IPS-18a (cell line): ENCODE results near the gene TNFRSF21.
"Not testable (repeated sequence)": the region's sequence is repeated elsewhere in the genome, so short reads cannot be mapped to it uniquely, and the experiment has no call there.

ENCODE experiments used
- H3K27ac ChIP-seq: one replicate; pipeline ENCODE4 v1.5.1; 2013; ENCODE audit warnings: low read length
- H3K27me3 ChIP-seq: one replicate; pipeline ENCODE4 v1.6.1; 2013; ENCODE audit warnings: mild to moderate bottlenecking, low read length; ENCODE audit not compliant: control insufficient read depth, insufficient read depth
- H3K36me3 ChIP-seq: one replicate; pipeline ENCODE4 v1.6.1; 2013; ENCODE audit warnings: low read depth, low read length; ENCODE audit not compliant: control insufficient read depth
- H3K4me1 ChIP-seq: one replicate; pipeline ENCODE4 v1.6.1; 2013; ENCODE audit warnings: low read depth, low read length; ENCODE audit not compliant: control insufficient read depth
- H3K4me3 ChIP-seq: one replicate; pipeline ENCODE4 v1.5.1; 2013; ENCODE audit warnings: low read length
- H3K9ac ChIP-seq: one replicate; pipeline ENCODE4 v1.6.1; 2013; ENCODE audit warnings: mild to moderate bottlenecking, low read length, moderate library complexity
- H3K9me3 ChIP-seq: one replicate; pipeline ENCODE4 v1.6.1; 2013; ENCODE audit warnings: low read depth, low read length; ENCODE audit not compliant: control insufficient read depth

The TNFRSF21 gene

DNA sequence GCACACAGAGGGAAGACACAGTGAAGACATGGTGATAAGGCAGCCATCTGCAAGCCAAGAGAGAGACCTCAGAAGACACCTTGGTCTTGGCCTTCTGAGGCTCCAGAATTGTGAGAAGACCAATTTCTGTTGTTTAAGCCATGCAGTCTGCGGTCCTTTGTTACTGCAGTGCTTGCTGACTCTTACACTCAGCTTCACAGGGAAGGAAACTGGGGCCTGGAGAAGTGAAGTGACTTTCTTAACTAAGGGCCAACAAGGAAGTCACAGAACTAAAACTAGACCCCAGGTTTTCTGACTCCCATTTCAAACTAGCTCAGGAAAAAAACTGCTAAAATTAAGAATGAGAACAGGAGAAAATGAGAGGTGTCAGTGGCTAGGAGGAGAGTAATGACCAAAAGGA, 74.3 kb downstream of the TNFRSF21 start:
- no peaks in the 10 kb centered on the region for H3K9me3 ChIP-seq
- H3K36me3 ChIP-seq, result peaks cover 8% of the 10 kb centered on the region
- no peaks in the 10 kb centered on the region for H3K27me3 ChIP-seq
- no peak overlapping the region for H3K9ac ChIP-seq
- H3K27ac ChIP-seq, result no peak overlapping the region
- peaks cover 10% of the 10 kb centered on the region for H3K4me1 ChIP-seq
- H3K4me3 ChIP-seq, result no peak overlapping the region

DNA sequence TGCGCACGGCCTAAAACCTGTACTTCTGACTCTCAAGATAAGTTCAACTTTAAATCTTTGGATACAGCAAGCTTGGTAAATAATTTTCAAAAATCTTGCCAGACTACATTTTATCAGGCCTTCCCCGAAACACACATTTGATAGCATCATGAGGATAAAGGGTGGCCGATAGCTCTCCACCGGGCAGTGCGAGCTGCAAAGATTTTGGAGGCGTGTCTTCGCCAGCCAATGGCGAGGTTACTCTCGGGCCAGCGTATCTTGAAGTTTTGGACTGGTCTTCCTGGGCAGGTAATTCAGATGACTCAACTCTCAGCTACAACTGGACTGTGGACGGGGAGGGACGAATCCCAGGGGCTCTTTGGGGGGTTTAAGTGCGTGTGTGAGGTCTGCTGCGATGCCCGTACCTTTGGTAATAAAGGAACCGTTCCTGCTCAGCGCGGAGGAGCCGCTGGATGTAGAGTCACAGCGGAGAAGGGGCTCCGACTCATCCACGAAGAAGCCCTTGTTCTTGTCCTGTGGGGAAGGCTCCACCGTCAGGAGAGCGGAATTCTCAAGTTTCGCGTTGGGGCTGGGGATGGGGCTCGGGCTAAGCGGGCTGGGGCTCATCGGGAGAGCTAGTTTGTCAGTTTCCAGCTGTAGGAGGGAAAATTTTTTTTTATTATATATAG, 75.3 kb downstream of the TNFRSF21 start:
- Histone ChIP-seq H3K9ac (no peak overlapping the region), H3K36me3 (peaks cover 11% of the 10 kb centered on the region), H3K4me3 (no peak overlapping the region), H3K27me3 (no peaks in the 10 kb centered on the region), H3K9me3 (no peaks in the 10 kb centered on the region), H3K4me1 (peaks cover 20% of the 10 kb centered on the region), H3K27ac (no peak overlapping the region)

- Histone ChIP-seq H3K27ac (no peak overlapping the region), H3K4me3 (no peak overlapping the region), H3K9me3 (no peaks in the 10 kb centered on the region), H3K9ac (no peak overlapping the region), H3K36me3 (peaks cover 11% of the 10 kb centered on the region), H3K4me1 (peaks cover 18% of the 10 kb centered on the region), H3K27me3 (no peaks in the 10 kb centered on the region)
Observed at GRCh38 chr6:47231151-47231550, 78.6 kb downstream of the TNFRSF21 start.

- H3K27ac ChIP-seq, result no peak overlapping the region
- H3K9me3 ChIP-seq, result no peaks in the 10 kb centered on the region
- no peaks in the 10 kb centered on the region for H3K27me3 ChIP-seq
- peaks cover 11% of the 10 kb centered on the region for H3K36me3 ChIP-seq
- H3K9ac ChIP-seq, result no peak overlapping the region
- no peak overlapping the region for H3K4me3 ChIP-seq
- H3K4me1 ChIP-seq, result peaks cover 18% of the 10 kb centered on the region
Observed at GRCh38 chr6:47230579-47230978, 79.1 kb downstream of the TNFRSF21 start.

DNA sequence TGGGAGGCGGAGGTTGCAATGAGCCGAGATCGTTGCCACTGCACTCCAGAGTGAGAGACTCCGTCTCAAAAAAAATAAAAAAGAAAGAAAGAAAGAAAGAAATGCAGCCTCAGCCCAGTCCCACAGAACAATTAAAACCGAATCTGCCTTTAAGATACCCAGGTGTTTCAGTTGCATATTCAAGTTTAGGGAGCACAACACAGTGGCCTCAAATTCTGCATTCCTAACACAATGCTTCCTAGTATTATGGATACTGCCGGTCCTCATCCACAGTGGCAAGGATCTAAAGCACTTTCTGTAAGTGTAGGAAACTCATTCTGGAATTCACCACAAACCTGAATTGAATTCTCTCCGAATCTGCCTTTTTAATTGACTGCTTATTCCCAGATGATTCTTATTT, 80.5 kb downstream of the TNFRSF21 start:
- no peak overlapping the region for H3K27ac ChIP-seq

GRCh38 chr6:47228093-47228492, 81.6 kb downstream of the TNFRSF21 start:
- not testable (repeated sequence) for H3K36me3 ChIP-seq, H3K27me3 ChIP-seq, H3K9ac ChIP-seq, H3K27ac ChIP-seq, H3K4me3 ChIP-seq, H3K9me3 ChIP-seq
- peaks cover 18% of the 10 kb centered on the region for H3K4me1 ChIP-seq

More for the DNA sequence above, 80.5 kb downstream of the TNFRSF21 start:
- peaks cover 18% of the 10 kb centered on the region for H3K4me1 ChIP-seq
- H3K9ac ChIP-seq, result no peak overlapping the region
- no peaks in the 10 kb centered on the region for H3K9me3 ChIP-seq
- peaks cover 11% of the 10 kb centered on the region for H3K36me3 ChIP-seq
- H3K4me3 ChIP-seq, result no peak overlapping the region
- H3K27me3 ChIP-seq, result no peaks in the 10 kb centered on the region

GRCh38 chr6:47223251-47223650, 86.5 kb downstream of the TNFRSF21 start:
- not testable (repeated sequence) for H3K4me3 ChIP-seq, H3K9me3 ChIP-seq, H3K27ac ChIP-seq, H3K9ac ChIP-seq, H3K36me3 ChIP-seq, H3K4me1 ChIP-seq, H3K27me3 ChIP-seq

GRCh38 chr6:47221565-47221964, 88.1 kb downstream of the TNFRSF21 start:
- Histone ChIP-seq H3K27me3 (no peaks in the 10 kb centered on the region), H3K36me3 (no peaks in the 10 kb centered on the region), H3K9me3 (no peaks in the 10 kb centered on the region), H3K9ac (no peak overlapping the region), H3K27ac (no peak overlapping the region), H3K4me1 (peaks cover 8% of the 10 kb centered on the region), H3K4me3 (peak overlapping the region; percentile 25)

GRCh38 chr6:47209632-47210031, 100.1 kb downstream of the TNFRSF21 start:
- Histone ChIP-seq H3K36me3 (no peaks in the 10 kb centered on the region), H3K9me3 (no peaks in the 10 kb centered on the region), H3K27ac (no peak overlapping the region), H3K4me3 (no peak overlapping the region), H3K9ac (no peak overlapping the region), H3K27me3 (no peaks in the 10 kb centered on the region), H3K4me1 (no peaks in the 10 kb centered on the region)

DNA sequence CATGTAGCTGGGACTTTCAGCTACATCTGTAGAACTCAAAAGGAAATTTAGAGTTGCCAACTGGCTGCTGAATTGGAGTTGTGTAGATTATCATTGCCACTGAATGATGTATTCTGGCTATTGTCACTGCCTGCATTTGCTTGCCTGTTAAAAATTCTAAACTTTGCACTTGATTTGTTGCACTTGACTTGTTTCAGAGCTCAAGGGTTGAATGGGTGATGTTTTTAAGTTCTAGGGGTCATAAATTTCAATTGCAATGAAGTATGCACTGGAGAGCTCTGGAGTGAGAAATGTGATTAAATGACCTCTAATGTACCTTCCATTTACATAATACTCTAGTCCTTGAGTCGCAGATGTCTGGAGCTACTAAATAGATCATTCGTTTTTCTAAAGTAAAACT, 102.4 kb downstream of the TNFRSF21 start:
- H3K4me3 ChIP-seq, result no peak overlapping the region
- H3K9ac ChIP-seq, result no peak overlapping the region
- H3K36me3 ChIP-seq, result no peaks in the 10 kb centered on the region
- no peaks in the 10 kb centered on the region for H3K9me3 ChIP-seq
- H3K4me1 ChIP-seq, result no peaks in the 10 kb centered on the region
- no peaks in the 10 kb centered on the region for H3K27me3 ChIP-seq
- no peak overlapping the region for H3K27ac ChIP-seq

- H3K9me3 ChIP-seq, result no peaks in the 10 kb centered on the region
- H3K4me3 ChIP-seq, result no peak overlapping the region
- H3K27ac ChIP-seq, result no peak overlapping the region
- H3K27me3 ChIP-seq, result no peaks in the 10 kb centered on the region
- H3K9ac ChIP-seq, result no peak overlapping the region
- no peaks in the 10 kb centered on the region for H3K36me3 ChIP-seq
- no peaks in the 10 kb centered on the region for H3K4me1 ChIP-seq
Observed at GRCh38 chr6:47206626-47207025, 103.1 kb downstream of the TNFRSF21 start.

DNA sequence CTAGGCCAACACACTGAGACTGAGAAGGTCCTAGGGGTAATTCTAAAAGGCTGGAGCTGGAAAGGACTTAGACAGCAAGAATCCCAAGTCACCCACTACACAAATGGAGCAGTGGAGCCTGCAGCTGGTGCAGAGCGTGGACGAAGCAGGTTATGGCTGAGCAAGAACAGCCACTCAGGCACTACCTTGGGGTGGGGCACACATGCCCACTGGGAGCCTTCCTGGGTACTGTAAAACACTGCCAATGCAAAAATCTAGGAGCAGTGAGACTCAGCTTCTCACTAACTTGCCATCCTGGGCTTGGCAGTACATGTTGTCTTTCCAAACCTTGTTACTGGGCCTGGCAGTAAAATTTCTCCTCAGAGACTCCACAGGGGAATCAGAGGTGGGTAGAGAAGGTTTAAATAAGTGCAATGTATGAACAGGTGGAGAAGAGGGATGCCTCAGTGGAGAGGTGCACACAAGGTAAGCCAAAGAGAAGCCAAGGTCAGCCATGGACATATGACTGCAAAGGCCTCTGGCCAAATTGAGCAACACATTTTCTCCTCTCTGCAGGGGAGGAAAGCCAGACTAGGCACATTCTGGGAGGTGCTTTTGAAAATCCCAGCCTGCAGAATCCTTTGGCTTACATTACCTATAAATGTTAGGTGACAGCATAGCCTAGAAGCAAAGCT, 105.6 kb downstream of the TNFRSF21 start:
- Histone ChIP-seq H3K9ac (no peak overlapping the region), H3K4me1 (no peaks in the 10 kb centered on the region), H3K9me3 (no peaks in the 10 kb centered on the region), H3K27me3 (no peaks in the 10 kb centered on the region), H3K4me3 (no peak overlapping the region), H3K36me3 (no peaks in the 10 kb centered on the region), H3K27ac (no peak overlapping the region)
